Measurements from ENCODE around the gene ERC2. TPM values are rescaled to one million over a fixed set of nuclear protein-coding genes. Genes with fewer than 3 reads are reported as not detected.

Gene ERC2
- total RNA-seq, 2 experiments from 2014 or later, result not detected

DNA sequence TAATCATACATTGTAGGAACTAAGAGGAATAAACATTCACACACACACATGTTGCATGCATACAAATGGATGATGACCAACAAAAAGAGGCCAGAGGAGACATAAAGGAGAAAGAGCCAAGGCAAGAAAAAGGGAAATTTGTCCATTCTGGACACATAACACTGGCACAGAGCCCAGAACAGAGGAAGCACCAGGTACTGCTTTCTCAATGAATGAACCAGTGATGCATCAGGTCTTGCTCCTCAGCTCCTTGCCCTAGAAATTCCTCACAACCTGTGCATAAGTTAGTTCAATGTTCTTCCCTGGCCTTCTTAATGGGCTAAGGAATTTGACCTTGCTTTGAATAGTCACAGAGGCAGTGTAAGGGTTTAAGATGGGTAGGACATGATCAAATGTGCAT, 270.3 kb downstream of the ERC2 start:
- TF ChIP-seq CTCF (conservative IDR thresholded peaks at IDR 0.05; ENCODE audit: low read length) (no peak), EZH2phosphoT487 (IDR thresholded peaks at IDR 0.05; ENCODE audit: borderline replicate concordance, low read depth, low read length) (no peak)
- Histone ChIP-seq H3K9me3 (ENCODE audit: low read length) (no peaks in the 10 kb centered on the region), H4K20me1 (ENCODE audit: insufficient read depth, low read length) (no peaks in the 10 kb centered on the region), H3K4me3 (ENCODE audit: low read depth, low read length, poor library complexity, severe bottlenecking) (no peak overlapping the region), H2AFZ (ENCODE audit: low read length) (no peak overlapping the region), H3K4me1 (ENCODE audit: insufficient read depth, low read length, poor library complexity, severe bottlenecking) (no peaks in the 10 kb centered on the region), H3K4me2 (ENCODE audit: low read length) (no peak overlapping the region), H3K36me3 (ENCODE audit: insufficient read depth, low read length) (no peaks in the 10 kb centered on the region), H3K27ac (ENCODE audit: low read depth, low read length, poor library complexity, severe bottlenecking) (no peak overlapping the region), H3K79me2 (ENCODE audit: insufficient read depth, low read depth, low read length) (no peaks in the 10 kb centered on the region), H3K9me2 (ENCODE audit: insufficient read depth, low read length) (no peaks in the 10 kb centered on the region)
- intact Hi-C loops (cut with micrococcal nuclease; ENCODE audit: unreplicated experiment), result no loop called here
- BruUV-seq (replicated peaks), result no TSS peak
- ChIA-PET POLR2A (no interaction called here), CTCF (ENCODE audit: unreplicated experiment) (no interaction called here)
- DNase-seq (ENCODE audit: low spot score), result no peak

- ChIA-PET CTCF (ENCODE audit: unreplicated experiment) (no interaction called here), POLR2A (no interaction called here)
- no peak overlapping the region for H3K4me3 ChIP-seq (ENCODE audit: low read depth, low read length, poor library complexity, severe bottlenecking)
- H4K20me1 ChIP-seq (ENCODE audit: insufficient read depth, low read length), result no peaks in the 10 kb centered on the region
- no peaks in the 10 kb centered on the region for H3K9me2 ChIP-seq (ENCODE audit: insufficient read depth, low read length)
- no peak overlapping the region for H3K27ac ChIP-seq (ENCODE audit: low read depth, low read length, poor library complexity, severe bottlenecking)
- H3K9me3 ChIP-seq (ENCODE audit: low read length), result no peaks in the 10 kb centered on the region
- no TSS peak for BruUV-seq (replicated peaks)
- no peaks in the 10 kb centered on the region for H3K4me1 ChIP-seq (ENCODE audit: insufficient read depth, low read length, poor library complexity, severe bottlenecking)
- TF ChIP-seq CTCF (conservative IDR thresholded peaks at IDR 0.05; ENCODE audit: low read length) (no peak), EZH2phosphoT487 (IDR thresholded peaks at IDR 0.05; ENCODE audit: borderline replicate concordance, low read depth, low read length) (no peak)
- H2AFZ ChIP-seq (ENCODE audit: low read length), result no peak overlapping the region
- H3K79me2 ChIP-seq (ENCODE audit: insufficient read depth, low read depth, low read length), result no peaks in the 10 kb centered on the region
- intact Hi-C loops (cut with micrococcal nuclease; ENCODE audit: unreplicated experiment), result no loop called here
- no peak overlapping the region for H3K4me2 ChIP-seq (ENCODE audit: low read length)
- no peaks in the 10 kb centered on the region for H3K36me3 ChIP-seq (ENCODE audit: insufficient read depth, low read length)
- DNase-seq (ENCODE audit: low spot score), result no peak
Measured at GRCh38 chr3:56197259-56197965, 270.9 kb downstream of the ERC2 start.

GRCh38 chr3:56196700-56197099, 271.6 kb downstream of the ERC2 start:
- TF ChIP-seq EZH2phosphoT487 (IDR thresholded peaks at IDR 0.05; ENCODE audit: borderline replicate concordance, low read depth, low read length), result no peak
- TF ChIP-seq CTCF (conservative IDR thresholded peaks at IDR 0.05; ENCODE audit: low read length), result no peak
- Histone ChIP-seq H3K4me3 (ENCODE audit: low read depth, low read length, poor library complexity, severe bottlenecking) (no peak overlapping the region), H2AFZ (ENCODE audit: low read length) (no peak overlapping the region), H3K27ac (ENCODE audit: low read depth, low read length, poor library complexity, severe bottlenecking) (no peak overlapping the region), H3K4me2 (ENCODE audit: low read length) (no peak overlapping the region), H3K36me3 (ENCODE audit: insufficient read depth, low read length) (no peaks in the 10 kb centered on the region), H3K79me2 (ENCODE audit: insufficient read depth, low read depth, low read length) (no peaks in the 10 kb centered on the region), H4K20me1 (ENCODE audit: insufficient read depth, low read length) (no peaks in the 10 kb centered on the region), H3K9me3 (ENCODE audit: low read length) (no peaks in the 10 kb centered on the region), H3K9me2 (ENCODE audit: insufficient read depth, low read length) (no peaks in the 10 kb centered on the region), H3K4me1 (ENCODE audit: insufficient read depth, low read length, poor library complexity, severe bottlenecking) (no peaks in the 10 kb centered on the region)
- no TSS peak for BruUV-seq (replicated peaks)
- intact Hi-C loops (cut with micrococcal nuclease; ENCODE audit: unreplicated experiment), result no loop called here
- POLR2A ChIA-PET, result interaction anchor here (0.7 kb wide), 1 partner anchor 48 kb away, joined by 6 read pairs; no protein-coding TSS in a partner anchor
- DNase-seq (ENCODE audit: low spot score), result no peak
- CTCF ChIA-PET (ENCODE audit: unreplicated experiment), result no interaction called here

Measured in OCI-LY7 (cell line).